Osteoblast (primary cell): ENCODE measurements around the gene RSPH9. TPM values are rescaled to one million over a fixed set of nuclear protein-coding genes. Genes with fewer than 3 reads are reported as not detected.

ENCODE experiments used
- DNase-seq: peaks from one replicate; pipeline ENCODE4 v3.0.0; 2011; ENCODE audit warnings: low spot score, mixed read lengths; ENCODE audit not compliant: insufficient read length; ENCODE audit errors: missing footprints
- H2AFZ ChIP-seq: 2 replicates; pipeline ENCODE4 v1.6.0; 2011; ENCODE audit warnings: mild to moderate bottlenecking, low read length
- H3K27ac ChIP-seq: 2 replicates; pipeline ENCODE4 v1.5.1; 2011; ENCODE audit warnings: mild to moderate bottlenecking, low read depth, low read length, moderate library complexity
- H3K27me3 ChIP-seq: 2 replicates; pipeline ENCODE4 v1.6.0; 2012; ENCODE audit warnings: mild to moderate bottlenecking, control low read depth, inconsistent platforms, low read length, moderate library complexity; ENCODE audit not compliant: insufficient read depth
- H3K36me3 ChIP-seq: 2 replicates; pipeline ENCODE4 v1.5.1; 2011; ENCODE audit warnings: mild to moderate bottlenecking, low read length, control low read depth, moderate library complexity; ENCODE audit not compliant: insufficient read depth
- H3K4me1 ChIP-seq: 2 replicates; pipeline ENCODE4 v1.5.1; 2011; ENCODE audit warnings: mild to moderate bottlenecking, low read length, control low read depth, moderate library complexity; ENCODE audit not compliant: insufficient read depth
- H3K4me2 ChIP-seq: 2 replicates; pipeline ENCODE4 v1.6.0; 2011; ENCODE audit warnings: mild to moderate bottlenecking, low read length; ENCODE audit not compliant: insufficient read depth
- H3K4me3 ChIP-seq: fragments of 200-600 bp; sonication (generic); 3 replicates; pipeline ENCODE4 v1.5.1; 2012; ENCODE audit warnings: mild to moderate bottlenecking, low read length, inconsistent platforms; ENCODE audit not compliant: insufficient read depth
- H3K79me2 ChIP-seq: 2 replicates; pipeline ENCODE4 v1.6.0; 2012; ENCODE audit warnings: mild to moderate bottlenecking, low read length, control low read depth, inconsistent platforms; ENCODE audit not compliant: insufficient read depth
- H3K9me3 ChIP-seq: 2 replicates; pipeline ENCODE4 v1.5.1; 2011; ENCODE audit warnings: low read depth, low read length, control low read depth
- H4K20me1 ChIP-seq: 2 replicates; pipeline ENCODE4 v1.6.0; 2012; ENCODE audit warnings: mild to moderate bottlenecking, low read length, control low read depth; ENCODE audit not compliant: insufficient read depth
- total RNA-seq: library from RNA; depleted of rRNA; stranded (reverse); fragments of >200 nt; gene quantifications from 2 replicates; pipeline ENCODE4 v1.2.3, GENCODE V29; 2012
- TF ChIP-seq, protein P1 (sequence below): IDR thresholded peaks from 2 replicates; pipeline ENCODE4 v1.5.1; 2011; ENCODE audit warnings: mild to moderate bottlenecking, low read depth, low read length, moderate library complexity; ENCODE audit errors: extremely low read depth

RSPH9 gene
- total RNA-seq, 1 donor = 0.36 TPM

- H3K27ac ChIP-seq = peak overlapping the region; percentile 15
- no peak for DNase-seq
- TF ChIP-seq, protein P1, sequence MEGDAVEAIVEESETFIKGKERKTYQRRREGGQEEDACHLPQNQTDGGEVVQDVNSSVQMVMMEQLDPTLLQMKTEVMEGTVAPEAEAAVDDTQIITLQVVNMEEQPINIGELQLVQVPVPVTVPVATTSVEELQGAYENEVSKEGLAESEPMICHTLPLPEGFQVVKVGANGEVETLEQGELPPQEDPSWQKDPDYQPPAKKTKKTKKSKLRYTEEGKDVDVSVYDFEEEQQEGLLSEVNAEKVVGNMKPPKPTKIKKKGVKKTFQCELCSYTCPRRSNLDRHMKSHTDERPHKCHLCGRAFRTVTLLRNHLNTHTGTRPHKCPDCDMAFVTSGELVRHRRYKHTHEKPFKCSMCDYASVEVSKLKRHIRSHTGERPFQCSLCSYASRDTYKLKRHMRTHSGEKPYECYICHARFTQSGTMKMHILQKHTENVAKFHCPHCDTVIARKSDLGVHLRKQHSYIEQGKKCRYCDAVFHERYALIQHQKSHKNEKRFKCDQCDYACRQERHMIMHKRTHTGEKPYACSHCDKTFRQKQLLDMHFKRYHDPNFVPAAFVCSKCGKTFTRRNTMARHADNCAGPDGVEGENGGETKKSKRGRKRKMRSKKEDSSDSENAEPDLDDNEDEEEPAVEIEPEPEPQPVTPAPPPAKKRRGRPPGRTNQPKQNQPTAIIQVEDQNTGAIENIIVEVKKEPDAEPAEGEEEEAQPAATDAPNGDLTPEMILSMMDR = peak; percentile 87
- no peaks in the 10 kb centered on the region for H3K79me2 ChIP-seq
- H3K27me3 ChIP-seq = no peaks in the 10 kb centered on the region
- H2AFZ ChIP-seq = no peak overlapping the region
- H4K20me1 ChIP-seq = peaks cover 2% of the 10 kb centered on the region
- peaks cover 64% of the 10 kb centered on the region for H3K36me3 ChIP-seq
- H3K4me1 ChIP-seq = peaks cover 16% of the 10 kb centered on the region
- H3K9me3 ChIP-seq = no peaks in the 10 kb centered on the region
- no peak overlapping the region for H3K4me2 ChIP-seq
- H3K4me3 ChIP-seq = no peak overlapping the region
Measured at GRCh38 chr6:43608310-43608763, 36.5 kb upstream of the RSPH9 start.

DNA sequence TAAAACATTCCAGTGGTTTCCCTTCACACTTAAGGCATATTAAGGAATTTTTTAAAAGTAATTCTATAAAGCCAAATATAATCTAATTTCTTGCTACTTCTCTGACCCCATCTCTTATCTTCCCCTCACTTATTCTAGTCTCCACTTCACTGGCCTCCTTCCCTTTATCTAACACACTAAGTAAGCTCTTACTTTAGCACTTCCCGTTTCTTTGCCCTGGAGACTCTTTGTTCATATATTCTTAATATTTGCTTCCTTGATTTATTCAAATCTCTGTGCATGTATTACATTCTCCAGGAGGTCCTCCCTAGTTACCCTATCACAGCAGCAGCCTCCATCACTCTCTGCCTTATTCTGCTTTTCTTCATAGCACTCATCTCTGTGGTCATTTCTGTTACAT lies 36.0 kb upstream of the RSPH9 start:
- peaks cover 64% of the 10 kb centered on the region for H3K36me3 ChIP-seq
- no peak for DNase-seq
- TF ChIP-seq, protein P1 = no peak

DNA sequence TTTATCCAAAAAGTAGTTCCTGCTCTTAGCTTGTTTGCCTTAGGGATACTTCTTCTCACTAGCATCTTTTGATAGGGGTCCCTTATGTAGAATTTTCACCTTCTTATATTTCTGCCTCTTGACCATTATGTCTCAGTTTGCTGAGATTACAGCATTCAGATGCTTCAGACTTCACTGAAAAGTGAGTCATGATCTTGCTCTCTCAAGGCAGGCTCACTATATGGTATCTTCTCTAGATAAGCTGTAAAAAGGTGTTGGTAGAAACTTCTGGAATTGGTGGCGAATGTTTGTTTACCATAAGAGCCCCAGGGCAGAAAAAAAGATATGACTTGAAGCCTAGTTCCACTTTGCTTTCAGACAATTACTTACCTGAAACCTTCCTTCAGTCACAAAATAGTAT lies 35.4 kb upstream of the RSPH9 start:
- Histone ChIP-seq H3K27ac (peak overlapping the region; percentile 35), H2AFZ (no peak overlapping the region), H3K4me3 (no peak overlapping the region), H3K27me3 (no peaks in the 10 kb centered on the region), H3K36me3 (peaks cover 68% of the 10 kb centered on the region), H3K4me2 (no peak overlapping the region), H3K4me1 (peaks cover 14% of the 10 kb centered on the region), H3K9me3 (no peaks in the 10 kb centered on the region), H4K20me1 (peaks cover 2% of the 10 kb centered on the region), H3K79me2 (no peaks in the 10 kb centered on the region)
- DNase-seq = no peak
- TF ChIP-seq, protein P1 = no peak

More for the DNA sequence above, 36.0 kb upstream of the RSPH9 start:
- peaks cover 16% of the 10 kb centered on the region for H3K4me1 ChIP-seq
- H3K4me3 ChIP-seq = no peak overlapping the region
- H3K9me3 ChIP-seq = no peaks in the 10 kb centered on the region
- H3K27ac ChIP-seq = no peak overlapping the region
- no peak overlapping the region for H2AFZ ChIP-seq
- H3K27me3 ChIP-seq = no peaks in the 10 kb centered on the region
- H3K4me2 ChIP-seq = no peak overlapping the region
- peaks cover 2% of the 10 kb centered on the region for H4K20me1 ChIP-seq
- no peaks in the 10 kb centered on the region for H3K79me2 ChIP-seq

DNA sequence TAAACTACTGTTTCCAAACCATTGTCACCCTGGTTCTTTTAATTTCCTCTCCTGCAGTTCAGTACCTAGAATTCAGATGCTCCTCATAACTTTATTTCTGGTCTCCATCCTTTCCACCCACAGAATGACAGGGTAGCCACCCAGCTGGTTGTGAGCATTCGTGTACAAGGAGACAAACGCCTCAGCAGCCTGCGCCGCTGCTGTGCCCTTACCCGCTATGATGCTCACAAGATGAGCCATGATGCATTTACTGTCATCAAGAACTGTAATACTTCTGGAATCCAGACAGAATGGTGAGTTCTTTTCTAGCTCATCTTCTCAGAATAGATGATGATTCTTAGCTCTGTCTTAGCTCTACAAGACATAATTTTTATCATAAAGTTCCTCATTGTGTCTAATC lies 34.4 kb upstream of the RSPH9 start:
- H3K4me3 ChIP-seq = no peak overlapping the region
- H3K4me2 ChIP-seq = no peak overlapping the region
- H3K79me2 ChIP-seq = no peaks in the 10 kb centered on the region
- H3K4me1 ChIP-seq = peaks cover 9% of the 10 kb centered on the region
- H3K9me3 ChIP-seq = no peaks in the 10 kb centered on the region
- no peak for DNase-seq
- no peaks in the 10 kb centered on the region for H3K27me3 ChIP-seq
- peak overlapping the region; percentile 39 for H3K27ac ChIP-seq
- H2AFZ ChIP-seq = no peak overlapping the region
- peaks cover 67% of the 10 kb centered on the region for H3K36me3 ChIP-seq
- TF ChIP-seq, protein P1 = no peak
- peaks cover 2% of the 10 kb centered on the region for H4K20me1 ChIP-seq
